Epithelial cell of esophagus (primary cell): ENCODE measurements around the gene MAL.

ENCODE experiments used
- DNase-seq: peaks from one replicate; pipeline ENCODE4 v3.0.0; 2010; ENCODE audit warnings: low read depth
- H3K4me3 ChIP-seq: 2 replicates; pipeline ENCODE4 v1.5.1; 2011; ENCODE audit warnings: mild to moderate bottlenecking, low read length, control low read depth
- CTCF ChIP-seq: IDR thresholded peaks from 2 replicates; pipeline ENCODE4 v1.5.1; 2011; ENCODE audit warnings: low read depth, mild to moderate bottlenecking, low read length, control low read depth, inconsistent platforms; ENCODE audit not compliant: insufficient read depth; ENCODE audit errors: missing control alignments

The MAL gene

GRCh38 chr2:95048825-95049682, 23.5 kb downstream of the MAL start:
- no peak for TF ChIP-seq CTCF
- DNase-seq: no peak
- H3K4me3 ChIP-seq: no peak overlapping the region

GRCh38 chr2:95049683-95049955, 24.1 kb downstream of the MAL start:
- no peak for DNase-seq
- no peak overlapping the region for H3K4me3 ChIP-seq
- TF ChIP-seq CTCF: no peak

GRCh38 chr2:95049961-95050360, 24.5 kb downstream of the MAL start:
- TF ChIP-seq CTCF: no peak

GRCh38 chr2:95050385-95051300, 25.1 kb downstream of the MAL start:
- no peak for TF ChIP-seq CTCF
- DNase-seq: no peak
- no peak overlapping the region for H3K4me3 ChIP-seq

More at GRCh38 chr2:95049961-95050360, 24.5 kb downstream of the MAL start:
- no peak overlapping the region for H3K4me3 ChIP-seq
- DNase-seq: no peak

- no peak for TF ChIP-seq CTCF
- no peak overlapping the region for H3K4me3 ChIP-seq
- no peak for DNase-seq
These were observed 26.1 kb downstream of the MAL start for GRCh38 chr2:95051626-95052025.

- no peak overlapping the region for H3K4me3 ChIP-seq
- TF ChIP-seq CTCF: no peak
- DNase-seq: peak; percentile 36
These were observed 26.8 kb downstream of the MAL start for GRCh38 chr2:95052307-95052706.
